ENCODE measurements around the gene EIF4H. TPM values are rescaled to one million over a fixed set of nuclear protein-coding genes. Genes with fewer than 3 reads are reported as not detected.

EIF4H gene
- total RNA-seq, 1 experiment from 2014 or later: 196 TPM

DNA sequence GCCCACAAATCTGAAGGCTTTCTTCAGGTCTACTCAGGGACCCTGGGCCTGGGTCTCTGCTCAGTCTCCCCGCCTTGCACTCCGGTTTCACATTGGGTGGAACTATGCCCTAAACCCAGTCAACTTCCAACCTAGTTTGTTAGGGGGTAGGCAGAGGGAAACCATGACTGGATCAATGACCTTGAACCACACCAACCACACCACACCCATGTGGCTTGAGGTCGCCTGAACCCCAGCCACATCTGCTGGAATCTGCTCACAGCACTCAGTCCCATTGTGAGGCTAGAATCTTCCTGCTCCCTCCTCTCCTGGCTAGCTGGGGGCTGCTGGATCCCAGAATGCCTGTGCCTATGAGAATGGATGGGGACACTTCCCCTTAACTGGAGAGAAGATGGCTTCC lies 62.1 kb downstream of the EIF4H start:
- Mint-ChIP-seq H3K9me3 (ENCODE audit: low read depth, unreplicated experiment) (no peaks in the 10 kb centered on the region), H3K36me3 (ENCODE audit: insufficient read depth, unreplicated experiment) (peaks cover 11% of the 10 kb centered on the region), H3K4me1 (ENCODE audit: low read depth, unreplicated experiment) (no peaks in the 10 kb centered on the region), H3K27ac (ENCODE audit: unreplicated experiment) (no peak overlapping the region), H3K27me3 (ENCODE audit: unreplicated experiment) (no peaks in the 10 kb centered on the region), H3K4me3 (ENCODE audit: low read depth, unreplicated experiment) (no peak overlapping the region)
- intact Hi-C loops (cut with micrococcal nuclease; ENCODE audit: unreplicated experiment): no loop called here
- BruUV-seq (replicated peaks): no TSS peak
- DNase-seq: no peak
- CTCF ChIA-PET: no interaction called here
- TF ChIP-seq, protein P1, sequence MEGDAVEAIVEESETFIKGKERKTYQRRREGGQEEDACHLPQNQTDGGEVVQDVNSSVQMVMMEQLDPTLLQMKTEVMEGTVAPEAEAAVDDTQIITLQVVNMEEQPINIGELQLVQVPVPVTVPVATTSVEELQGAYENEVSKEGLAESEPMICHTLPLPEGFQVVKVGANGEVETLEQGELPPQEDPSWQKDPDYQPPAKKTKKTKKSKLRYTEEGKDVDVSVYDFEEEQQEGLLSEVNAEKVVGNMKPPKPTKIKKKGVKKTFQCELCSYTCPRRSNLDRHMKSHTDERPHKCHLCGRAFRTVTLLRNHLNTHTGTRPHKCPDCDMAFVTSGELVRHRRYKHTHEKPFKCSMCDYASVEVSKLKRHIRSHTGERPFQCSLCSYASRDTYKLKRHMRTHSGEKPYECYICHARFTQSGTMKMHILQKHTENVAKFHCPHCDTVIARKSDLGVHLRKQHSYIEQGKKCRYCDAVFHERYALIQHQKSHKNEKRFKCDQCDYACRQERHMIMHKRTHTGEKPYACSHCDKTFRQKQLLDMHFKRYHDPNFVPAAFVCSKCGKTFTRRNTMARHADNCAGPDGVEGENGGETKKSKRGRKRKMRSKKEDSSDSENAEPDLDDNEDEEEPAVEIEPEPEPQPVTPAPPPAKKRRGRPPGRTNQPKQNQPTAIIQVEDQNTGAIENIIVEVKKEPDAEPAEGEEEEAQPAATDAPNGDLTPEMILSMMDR (IDR thresholded peaks at IDR 0.05; ENCODE audit: unreplicated experiment): no peak

DNA sequence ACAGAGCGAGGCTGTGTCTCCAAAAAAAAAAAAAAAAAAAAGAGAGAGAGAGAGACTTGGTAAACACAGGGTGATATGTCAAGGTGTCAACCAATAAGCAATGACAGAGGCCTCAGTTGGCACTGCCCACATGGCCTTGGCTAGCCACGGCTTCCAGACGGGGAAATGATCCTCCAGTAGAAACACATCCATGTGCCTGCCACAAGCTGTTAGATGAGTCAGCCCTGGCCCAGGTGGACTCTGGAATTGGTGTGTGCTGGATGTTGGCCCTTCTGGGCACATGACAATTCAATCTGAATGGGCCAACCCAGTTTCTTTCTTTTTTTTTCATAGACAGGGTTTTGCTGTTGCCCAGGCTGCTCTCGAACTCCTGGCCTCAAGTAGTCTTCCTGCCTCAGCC lies 66.3 kb downstream of the EIF4H start:
- no TSS peak for BruUV-seq (replicated peaks)

DNA sequence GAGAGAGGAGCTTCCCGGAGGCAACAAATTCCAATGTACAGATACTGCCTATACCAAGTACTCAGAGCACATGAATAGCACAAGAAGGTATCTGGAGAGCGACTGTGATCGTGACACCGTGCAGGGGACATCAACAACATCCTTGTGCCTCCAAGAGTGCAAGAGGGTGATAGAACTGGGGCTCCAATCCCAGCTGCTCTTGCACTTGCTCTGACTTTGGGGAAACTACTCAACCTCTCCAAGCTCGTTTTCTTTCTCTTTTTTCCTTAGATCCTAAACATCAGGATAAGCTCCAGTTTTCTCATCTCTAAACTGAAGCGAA lies 67.9 kb downstream of the EIF4H start:
- intact Hi-C loops (cut with micrococcal nuclease; ENCODE audit: unreplicated experiment): no loop called here
- CTCF ChIA-PET: no interaction called here
- no peak overlapping the region for H3K4me3 Mint-ChIP-seq (ENCODE audit: low read depth, unreplicated experiment)
- H3K9me3 Mint-ChIP-seq (ENCODE audit: low read depth, unreplicated experiment): no peaks in the 10 kb centered on the region
- H3K27me3 Mint-ChIP-seq (ENCODE audit: unreplicated experiment): no peaks in the 10 kb centered on the region
- no peaks in the 10 kb centered on the region for H3K4me1 Mint-ChIP-seq (ENCODE audit: low read depth, unreplicated experiment)
- H3K27ac Mint-ChIP-seq (ENCODE audit: unreplicated experiment): no peak overlapping the region
- TF ChIP-seq, protein P1 (IDR thresholded peaks at IDR 0.05; ENCODE audit: unreplicated experiment): no peak
- no peak for DNase-seq
- BruUV-seq (replicated peaks): no TSS peak
- H3K36me3 Mint-ChIP-seq (ENCODE audit: insufficient read depth, unreplicated experiment): peaks cover 17% of the 10 kb centered on the region

More for the DNA sequence above, 66.3 kb downstream of the EIF4H start:
- H3K27ac Mint-ChIP-seq (ENCODE audit: unreplicated experiment): no peak overlapping the region
- H3K27me3 Mint-ChIP-seq (ENCODE audit: unreplicated experiment): no peaks in the 10 kb centered on the region
- H3K4me3 Mint-ChIP-seq (ENCODE audit: low read depth, unreplicated experiment): no peak overlapping the region
- no peak for DNase-seq
- intact Hi-C loops (cut with micrococcal nuclease; ENCODE audit: unreplicated experiment): no loop called here
- H3K36me3 Mint-ChIP-seq (ENCODE audit: insufficient read depth, unreplicated experiment): peaks cover 19% of the 10 kb centered on the region
- H3K9me3 Mint-ChIP-seq (ENCODE audit: low read depth, unreplicated experiment): no peaks in the 10 kb centered on the region
- TF ChIP-seq, protein P1 (IDR thresholded peaks at IDR 0.05; ENCODE audit: unreplicated experiment): no peak
- CTCF ChIA-PET: interaction anchor here (0.7 kb wide), 1 partner anchor 98 kb away, joined by 5 read pairs; no protein-coding TSS in a partner anchor
- H3K4me1 Mint-ChIP-seq (ENCODE audit: low read depth, unreplicated experiment): no peaks in the 10 kb centered on the region

DNA sequence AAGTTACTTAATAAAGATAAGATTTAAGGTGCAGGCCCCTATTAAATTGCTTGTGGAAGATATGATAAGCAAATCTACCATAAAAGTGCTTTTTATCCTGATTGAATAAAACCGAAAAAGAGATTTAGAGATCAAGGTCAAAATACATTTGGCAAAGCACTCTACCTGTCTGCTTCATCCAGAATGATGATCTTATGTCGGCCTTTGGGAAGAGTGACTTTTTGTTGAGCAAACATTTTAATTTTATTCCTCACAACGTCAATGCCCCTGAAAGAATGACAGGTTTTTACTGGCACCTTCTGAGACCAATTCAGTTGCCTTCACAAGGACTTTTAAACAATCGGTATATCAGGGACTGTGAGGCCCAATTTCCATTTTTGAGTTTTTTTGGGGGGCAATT lies 72.3 kb downstream of the EIF4H start:
- H3K36me3 Mint-ChIP-seq (ENCODE audit: insufficient read depth, unreplicated experiment): peaks cover 30% of the 10 kb centered on the region
- intact Hi-C loops (cut with micrococcal nuclease; ENCODE audit: unreplicated experiment): no loop called here
- no peak overlapping the region for H3K4me3 Mint-ChIP-seq (ENCODE audit: low read depth, unreplicated experiment)
- CTCF ChIA-PET: no interaction called here
- BruUV-seq (replicated peaks): no TSS peak
- no peaks in the 10 kb centered on the region for H3K9me3 Mint-ChIP-seq (ENCODE audit: low read depth, unreplicated experiment)
- peaks cover 8% of the 10 kb centered on the region for H3K4me1 Mint-ChIP-seq (ENCODE audit: low read depth, unreplicated experiment)
- no peaks in the 10 kb centered on the region for H3K27me3 Mint-ChIP-seq (ENCODE audit: unreplicated experiment)
- H3K27ac Mint-ChIP-seq (ENCODE audit: unreplicated experiment): no peak overlapping the region
- TF ChIP-seq, protein P1 (IDR thresholded peaks at IDR 0.05; ENCODE audit: unreplicated experiment): no peak
- DNase-seq: no peak

Small RNA genes within 50 kb of the gene (microRNA-seq; reads per million reads assigned to microRNA genes)
- gene MIR590: 858 reads per million, percentile 83 among the genes with 10 or more reads in this experiment

Other genes starting within 250 kb of the EIF4H start
- gene ELN, start 146.2 kb upstream of the EIF4H start, total RNA-seq (2022): 0.39 and 0.42 TPM in 2 replicates
- 32.2 and 34.4 TPM in 2 replicates for gene LIMK1, start 90.6 kb upstream of the EIF4H start, total RNA-seq (2022)
- gene LAT2, start 35.6 kb downstream of the EIF4H start, total RNA-seq (2022): 0.90 and 0.95 TPM in 2 replicates
- gene RFC2, start 80.0 kb downstream of the EIF4H start, total RNA-seq (2022): 32.5 and 38.6 TPM in 2 replicates
- 22.4 and 22.9 TPM in 2 replicates for gene CLIP2, start 115.1 kb downstream of the EIF4H start, total RNA-seq (2022)

Measured in Calu3 (cell line).